Pancreas (tissue), 10 donors: Measurements from ENCODE around the gene PPT1. TPM values are rescaled to one million over a fixed set of nuclear protein-coding genes. Genes with fewer than 3 reads are reported as not detected.
"Not testable (repeated sequence)": the region's sequence is repeated elsewhere in the genome, so short reads cannot be mapped to it uniquely, and the experiment has no call there.

Source experiments
- ATAC-seq, 4 donors: fragments of 200-7000 bp; cut with Tn5 transposase; one replicate each; pipeline versions ENCODE4 v1.8.0 to v1.9.1; 2020; ENCODE audit warnings: mild to moderate bottlenecking in 4 of 4, moderate library complexity in 4 of 4
- DNase-seq, 6 donors: peaks; one replicate each; pipeline ENCODE4 v3.0.0-alpha.2; 2020
- FAIRE-seq: peaks from 2 replicates; lab custom pipeline; 2012; peaks lifted over from hg19 to GRCh38; lab: Jason Lieb, UNC
- H3K27ac ChIP-seq, 4 donors: fragments of 200-600 bp; sonication (generic); 1 replicate in 3 of 4; 2 replicates in 1 of 4; pipeline versions ENCODE4 v1.5.0 to v1.8.0; 2020
- H3K27me3 ChIP-seq, 4 donors: fragments of 200-600 bp; one replicate each; pipeline ENCODE4 v1.8.0; 2021
- H3K36me3 ChIP-seq, 3 donors: fragments of 200-600 bp; sonication (generic) in 1 of 3; one replicate each; pipeline versions ENCODE4 v1.5.0 to v1.8.0; 2020 to 2021
- H3K4me1 ChIP-seq, 3 donors: fragments of 200-600 bp; one replicate each; pipeline ENCODE4 v1.8.0; 2021
- H3K4me3 ChIP-seq, 4 donors: fragments of 200-600 bp; sonication (generic) in 2 of 4; one replicate each; pipeline versions ENCODE4 v1.5.0 to v1.8.0; 2020 to 2021
- H3K9me3 ChIP-seq, 4 donors: fragments of 200-600 bp; one replicate each; pipeline ENCODE4 v1.8.0; 2021
- CTCF ChIP-seq, 4 donors: fragments of 200-600 bp; sonication (generic) in 3 of 4; IDR thresholded peaks; one replicate each; pipeline versions ENCODE4 v1.5.0 to v1.8.0; 2021; ENCODE audit warnings: antibody characterized with exemption in 4 of 4
- WGBS, 2 donors: extraction: QIAGEN DNeasy Blood & Tissue Kit; methylation state at CpG; one replicate each; pipeline ENCODE4 v1.1.7; 2013; 5-methylcytosine and 5-hydroxymethylcytosine counted together
- intact Hi-C, 3 donors: fragments of 100-400 bp; cut with DNase I; formaldehyde crosslinking; loops; one replicate each; pipeline versions ENCODE4 v1.11.1 to v1.14.2; 2022
- polyA plus RNA-seq, 2 donors: library from polyadenylated mRNA; stranded (reverse); fragments of 200-250 nt; gene quantifications; one replicate each; pipeline ENCODE4 v1.2.3, GENCODE V29; 2013
- total RNA-seq, 6 donors: library from RNA; stranded (reverse); fragmentation: NEBNext Ultra II Directional in 4 of 6; extraction: Animal tissue kit (Norgen Biotek cat#: 25700) in 4 of 6; gene quantifications; one replicate each; pipeline versions ENCODE4 v1.2.1 to v1.2.4, GENCODE V29; 2021 to 2023
- donor health status: healthy with polysubstance abuse.
- donor health status: DM: no; HTN: no; CAD: no; lungs with moderate emphysema.
- donor health status: DM: no; HTN: no; CAD: no.
- donor health status: control.
- donor health status: control.
- donor health status: Bipolar disorder and iron deficiency.
- donor health status: DM: yes; HTN: yes; CAD: no.
- donor health status: DM: no; HTN: no; CAD: no.
- donor health status: DM: no; HTN: no; CAD: no.
- donor health status: DM: yes; HTN: yes; CAD: no.

PPT1 gene
- total and polyA plus RNA-seq, 8 donors: 20.1 to 74.1 (median 32.2) TPM

GRCh38 chr1:40084750-40085149 is 12.3 kb downstream of the PPT1 start:
- H3K27me3 ChIP-seq, H3K27ac ChIP-seq, H3K4me3 ChIP-seq, H3K9me3 ChIP-seq, H3K4me1 ChIP-seq, intact Hi-C loops, H3K36me3 ChIP-seq: not testable (repeated sequence)
- WGBS, 2 donors: 35 to 37% methylated on average over 11 of the region's 11 CpGs
- DNase-seq (peak; percentile 36 to 80 (median 68)), ATAC-seq (peak in 1 of 4 donors; percentile 28), FAIRE-seq (peak; percentile 88)
- TF ChIP-seq CTCF (IDR thresholded peaks at IDR 0.05): peak; percentile 69 to 82 (median 75)

GRCh38 chr1:40081871-40082270 is 15.2 kb downstream of the PPT1 start:
- H3K9me3 ChIP-seq: no peaks in the 10 kb centered on the region
- TF ChIP-seq CTCF (IDR thresholded peaks at IDR 0.05): no peak
- H3K27ac ChIP-seq: no peak overlapping the region
- no peak overlapping the region for H3K4me3 ChIP-seq
- no peaks in the 10 kb centered on the region for H3K27me3 ChIP-seq
- H3K36me3 ChIP-seq: peaks cover 0 to 11% (median 0%) of the 10 kb centered on the region in 3 donors
- 66 to 77% methylated on average over 7 of the region's 7 CpGs for WGBS, 2 donors
- no peaks in the 10 kb centered on the region for H3K4me1 ChIP-seq
- FAIRE-seq (no peak), DNase-seq (no peak), ATAC-seq (no peak)
- intact Hi-C loops: no loop called here

- WGBS, 2 donors: 81 to 90% methylated on average over 6 of the region's 6 CpGs
- no peak for TF ChIP-seq CTCF (IDR thresholded peaks at IDR 0.05)
- intact Hi-C loops: no loop called here
- Histone ChIP-seq H3K27me3 (no peaks in the 10 kb centered on the region), H3K4me3 (no peak overlapping the region), H3K27ac (no peak overlapping the region), H3K36me3 (peaks cover 0 to 11% (median 0%) of the 10 kb centered on the region in 3 donors), H3K9me3 (no peaks in the 10 kb centered on the region), H3K4me1 (no peaks in the 10 kb centered on the region)
- no peak for ATAC-seq
- no peak for DNase-seq
- no peak for FAIRE-seq
Measured at GRCh38 chr1:40079774-40080400, 17.2 kb downstream of the PPT1 start.

DNA sequence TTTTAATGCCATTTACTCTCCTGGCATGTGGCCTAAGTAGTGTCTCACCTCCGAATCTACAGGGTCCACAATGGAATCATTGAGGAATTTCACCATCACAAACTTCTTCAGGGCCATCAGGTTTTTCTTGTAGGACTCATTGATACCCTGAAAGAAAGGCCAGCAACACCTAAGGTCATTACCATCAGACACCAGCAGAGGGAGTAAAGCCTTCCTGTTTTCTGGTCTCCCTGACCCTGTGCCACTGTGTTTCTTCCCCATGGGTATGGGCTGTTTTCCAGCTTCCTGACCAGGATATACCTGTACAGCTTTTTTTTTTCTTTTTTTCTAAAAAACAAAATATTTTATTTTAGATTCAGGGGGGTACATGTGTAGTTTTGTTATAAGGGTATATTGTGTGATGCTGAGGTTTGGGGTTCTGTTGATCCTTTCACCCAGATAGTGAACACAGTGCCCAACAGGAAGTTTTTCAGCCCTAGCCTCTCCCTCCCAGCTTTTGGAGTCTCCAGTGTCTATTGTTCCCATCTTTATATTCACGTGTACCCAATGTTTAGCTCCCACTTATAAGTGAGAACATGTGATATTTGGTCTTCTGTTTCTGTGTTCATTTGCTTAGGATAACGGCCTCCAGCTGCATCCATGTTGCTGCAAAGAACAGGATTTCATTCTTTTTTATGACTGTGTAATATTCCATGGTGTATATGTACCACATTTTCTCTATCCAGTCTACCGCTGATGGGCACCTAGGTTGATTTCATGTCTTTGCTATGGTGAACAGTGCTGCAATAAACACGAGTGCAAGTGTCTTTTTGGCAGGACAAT is 18.3 kb downstream of the PPT1 start:
- no peak overlapping the region for H3K4me3 ChIP-seq
- DNase-seq: peak in 3 of 6 donors; percentile 24 to 61 (median 33)
- H3K36me3 ChIP-seq: peaks cover 0 to 14% (median 0%) of the 10 kb centered on the region in 3 donors
- intact Hi-C loops: no loop called here
- H3K4me1 ChIP-seq: no peaks in the 10 kb centered on the region
- peak; percentile 52 to 76 (median 66) for TF ChIP-seq CTCF (IDR thresholded peaks at IDR 0.05)
- no peak for FAIRE-seq
- 78 to 84% methylated on average over 5 of the region's 5 CpGs for WGBS, 2 donors
- no peaks in the 10 kb centered on the region for H3K27me3 ChIP-seq
- ATAC-seq: peak; percentile 59 to 86 (median 80)
- no peaks in the 10 kb centered on the region for H3K9me3 ChIP-seq
- H3K27ac ChIP-seq: no peak overlapping the region
